Gastrocnemius medialis (tissue), 4 donors: ENCODE data around the gene HIP1R. TPM values are rescaled to one million over a fixed set of nuclear protein-coding genes. Genes with fewer than 3 reads are reported as not detected.

Experiments
- ATAC-seq, 2 donors: fragments of 150-250 bp; one replicate each; pipeline ENCODE4 v1.9.1; 2016
- DNase-seq, 2 donors: peaks; one replicate each; pipeline ENCODE4 v3.0.0-alpha.2; 2019
- H3K27ac ChIP-seq, 4 donors: fragments of 200-600 bp; sonication (generic); 1 replicate in 1 of 4; 2 replicates in 3 of 4; pipeline ENCODE4 v1.5.1; 2016 to 2018; ENCODE audit warnings: mild to moderate bottlenecking in 2 of 4, moderate library complexity in 1 of 4
- H3K27me3 ChIP-seq, 3 donors: fragments of 200-600 bp; sonication (generic) in 2 of 3; 1 replicate in 1 of 3; 2 replicates in 2 of 3; pipeline versions ENCODE4 v1.5.1 to v1.6.0; 2016 to 2019; ENCODE audit warnings: mild to moderate bottlenecking in 1 of 3, moderate library complexity in 1 of 3
- H3K36me3 ChIP-seq, 2 donors: fragments of 200-600 bp; sonication (generic) in 1 of 2; one replicate each; pipeline ENCODE4 v1.5.1; 2017 to 2018
- H3K4me1 ChIP-seq, 2 donors: fragments of 200-600 bp; sonication (generic) in 1 of 2; one replicate each; pipeline ENCODE4 v1.5.1; 2016 to 2017; ENCODE audit warnings: mild to moderate bottlenecking in 2 of 2
- H3K4me3 ChIP-seq, 4 donors: fragments of 200-600 bp; sonication (generic) in 3 of 4; 1 replicate in 1 of 4; 2 replicates in 3 of 4; pipeline ENCODE4 v1.5.1; 2016 to 2019; ENCODE audit warnings: mild to moderate bottlenecking in 2 of 4
- H3K9me3 ChIP-seq, 3 donors: fragments of 200-600 bp; sonication (generic) in 2 of 3; 1 replicate in 1 of 3; 2 replicates in 2 of 3; pipeline ENCODE4 v1.5.1; 2016 to 2019
- CTCF ChIP-seq, 5 experiments: fragments of 450-650 bp in 3 of 5; fragments of 200-600 bp in 2 of 5; sonication (generic) in 2 of 5; IDR thresholded peaks in 4 of 5; conservative IDR thresholded peaks in 1 of 5; 1 replicate in 4 of 5; 2 replicates in 1 of 5; pipeline ENCODE4 v1.5.1; 2016 to 2019; ENCODE audit warnings: antibody characterized with exemption in 5 of 5, mild to moderate bottlenecking in 3 of 5, moderate library complexity in 3 of 5
- POLR2A ChIP-seq, 2 donors: fragments of 450-650 bp; IDR thresholded peaks; one replicate each; pipeline ENCODE4 v1.6.1; 2017; ENCODE audit warnings: antibody characterized with exemption in 2 of 2, mild to moderate bottlenecking in 2 of 2, moderate library complexity in 2 of 2
- in situ Hi-C, 4 donors: fragments of 200-750 bp; cut with MboI; loops; one replicate each; pipeline versions ENCODE4 v1.15.0 to v1.8.0; 2017; ENCODE audit warnings: low sequenced_read_pairs in 4 of 4
- intact Hi-C: fragments of 100-400 bp; cut with DNase I; formaldehyde crosslinking; loops from one replicate; pipeline ENCODE4 v1.15.1; 2023; ENCODE audit warnings: low total_unique reads
- total RNA-seq, 4 donors: library from RNA; depleted of rRNA; stranded (reverse); fragments of >200 nt; gene quantifications; one replicate each; pipeline versions ENCODE4 v1.1.0 to v1.2.3, GENCODE V29; 2016

Gene HIP1R
- 10 to 100 TPM in 3 of 4 donors, 1 to 10 TPM in 1; 9.3 to 14.8 (median 14.5) TPM for total RNA-seq

DNA sequence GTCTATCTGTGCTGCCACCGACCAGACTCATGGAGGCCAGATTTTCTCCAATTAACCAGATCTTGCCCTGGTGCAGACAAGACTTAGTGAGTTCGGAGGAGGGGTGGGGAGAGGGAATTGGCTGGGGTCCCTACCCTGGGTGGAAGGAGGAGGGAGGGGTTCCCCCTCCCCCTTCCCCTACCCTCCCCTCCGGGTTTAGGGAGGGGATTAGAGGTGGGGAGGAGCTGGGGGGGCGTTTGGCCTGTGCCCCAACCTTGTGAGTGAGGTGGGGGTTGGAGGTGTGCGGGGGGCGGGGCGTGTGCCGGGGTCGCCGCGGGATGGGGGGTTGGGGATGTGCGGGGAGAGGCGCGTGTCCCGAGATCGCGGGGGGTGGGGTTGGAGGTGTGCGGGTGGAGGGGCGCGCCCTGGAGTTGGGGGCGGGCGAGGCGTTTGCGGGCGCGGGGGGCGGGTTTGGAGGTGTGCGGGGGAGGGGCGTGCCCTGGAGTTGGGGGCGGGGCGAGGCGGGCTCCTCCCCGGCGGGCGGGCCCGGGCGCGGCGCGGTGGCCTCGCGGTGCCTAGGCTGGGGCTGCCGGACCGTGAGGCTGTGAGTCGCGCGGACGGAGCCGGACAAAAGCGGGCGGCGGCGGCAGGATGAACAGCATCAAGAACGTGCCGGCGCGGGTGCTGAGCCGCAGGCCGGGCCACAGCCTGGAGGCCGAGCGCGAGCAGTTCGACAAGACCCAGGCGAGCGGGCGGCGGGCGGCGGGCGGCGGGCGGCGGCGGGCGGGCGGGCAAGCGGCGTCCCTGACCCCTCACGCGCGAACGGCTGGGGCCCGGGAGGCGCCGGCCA lies at the start of gene HIP1R:
HIP1R (plus strand) TSS at position 537 of the 829 bp plus-strand sequence; CDS start at position 631, 94 bp downstream.
- DNase-seq (no peak), ATAC-seq (peak; percentile 19 to 25)
- TF ChIP-seq CTCF (IDR thresholded peaks at IDR 0.05 in 4 of 5, conservative IDR thresholded peaks at IDR 0.05 in 1 of 5), result no peak
- TF ChIP-seq POLR2A (IDR thresholded peaks at IDR 0.05), result no peak
- Histone ChIP-seq H3K36me3 (no peaks in the 10 kb centered on the region), H3K9me3 (no peaks in the 10 kb centered on the region), H3K27me3 (no peaks in the 10 kb centered on the region), H3K4me3 (peak within 1 kb of the TSS; percentile 65 to 71 (median 68)), H3K4me1 (peaks cover 10 to 22% of the 10 kb centered on the region in 2 donors), H3K27ac (peak within 1 kb of the TSS; percentile 50 to 68 (median 58))
- intact Hi-C loops (no loop called here), in situ Hi-C loops (no loop called here)

DNA sequence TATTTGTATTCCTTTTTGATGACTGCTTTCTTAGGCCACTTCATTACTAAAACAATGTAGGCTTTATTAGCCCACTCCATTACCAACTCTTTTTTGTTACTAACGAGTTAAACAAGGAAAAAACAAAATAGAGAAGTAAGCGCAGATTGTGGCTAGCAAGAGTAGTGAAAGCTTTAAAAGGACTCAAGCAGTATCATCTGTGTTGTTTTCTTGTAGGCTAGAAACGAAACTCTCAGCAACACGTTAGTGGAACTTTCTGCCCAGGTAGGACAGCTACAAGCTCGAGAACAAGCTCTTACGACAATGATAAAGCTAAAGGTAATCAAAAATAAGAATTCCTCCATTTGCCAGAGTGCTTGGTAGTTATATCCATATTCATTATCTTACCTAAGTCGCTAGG lies 49.8 kb upstream of the HIP1R start:
- TF ChIP-seq CTCF (IDR thresholded peaks at IDR 0.05 in 4 of 5, conservative IDR thresholded peaks at IDR 0.05 in 1 of 5), result no peak
- TF ChIP-seq POLR2A (IDR thresholded peaks at IDR 0.05), result no peak
- in situ Hi-C loops, result no loop called here
- H3K4me3 ChIP-seq, result no peak overlapping the region
- H3K4me1 ChIP-seq, result no peaks in the 10 kb centered on the region
- no peaks in the 10 kb centered on the region for H3K27me3 ChIP-seq
- H3K36me3 ChIP-seq, result peaks cover 0 to 5% of the 10 kb centered on the region in 2 donors
- no peak overlapping the region for H3K27ac ChIP-seq
- intact Hi-C loops, result no loop called here
- no peaks in the 10 kb centered on the region for H3K9me3 ChIP-seq
- no peak for DNase-seq
- ATAC-seq, result no peak

GRCh38 chr12:122788387-122788786 lies 46.9 kb upstream of the HIP1R start:
- Histone ChIP-seq H3K36me3 (no peaks in the 10 kb centered on the region), H3K4me3 (no peak overlapping the region), H3K4me1 (no peaks in the 10 kb centered on the region), H3K27me3 (no peaks in the 10 kb centered on the region), H3K9me3 (no peaks in the 10 kb centered on the region), H3K27ac (no peak overlapping the region)
- intact Hi-C loops, result no loop called here
- in situ Hi-C loops, result no loop called here
- ATAC-seq (no peak), DNase-seq (no peak)
- TF ChIP-seq POLR2A (IDR thresholded peaks at IDR 0.05), result no peak
- no peak for TF ChIP-seq CTCF (IDR thresholded peaks at IDR 0.05 in 4 of 5, conservative IDR thresholded peaks at IDR 0.05 in 1 of 5)

DNA sequence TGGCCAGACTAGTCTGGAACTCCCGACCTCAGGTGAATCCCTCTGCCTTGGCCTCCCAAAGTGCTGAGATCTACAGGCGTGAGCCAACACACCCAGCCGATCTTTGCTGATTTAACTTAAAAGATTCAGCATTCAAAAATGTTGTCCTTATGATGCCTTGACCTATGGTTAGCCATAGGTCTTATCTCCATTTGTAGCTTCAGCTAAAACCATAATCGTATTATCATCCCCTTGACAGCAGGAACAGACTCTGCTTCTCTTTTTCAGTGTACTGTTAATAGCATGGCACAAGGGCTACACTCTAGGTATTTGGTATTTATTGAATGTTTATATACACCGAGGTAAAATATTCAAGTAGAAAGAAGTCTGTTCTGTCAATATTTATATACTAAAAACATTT lies 45.6 kb upstream of the HIP1R start:
- ATAC-seq (no peak), DNase-seq (no peak)
- intact Hi-C loops (no loop called here), in situ Hi-C loops (loop anchor here in 2 of 4 donors (5.0 to 10.0 kb wide), 2 partner anchors 165 to 168 kb away; no protein-coding TSS in a partner anchor)
- H3K4me1 ChIP-seq, result no peaks in the 10 kb centered on the region
- no peak overlapping the region for H3K4me3 ChIP-seq
- TF ChIP-seq CTCF (IDR thresholded peaks at IDR 0.05 in 4 of 5, conservative IDR thresholded peaks at IDR 0.05 in 1 of 5) (no peak), POLR2A (IDR thresholded peaks at IDR 0.05) (no peak)
- no peaks in the 10 kb centered on the region for H3K36me3 ChIP-seq
- H3K27me3 ChIP-seq, result no peaks in the 10 kb centered on the region
- no peaks in the 10 kb centered on the region for H3K9me3 ChIP-seq
- H3K27ac ChIP-seq, result no peak overlapping the region
